HEK293T (cell line): ENCODE measurements around the gene TEX30.

ENCODE experiments used
- ARNT ChIP-seq: fragments of 450-650 bp; IDR thresholded peaks from 2 replicates; pipeline ENCODE4 v1.6.1; 2017; ENCODE audit warnings: mild to moderate bottlenecking
- BHLHE40 ChIP-seq: fragments of 450-650 bp; IDR thresholded peaks from 2 replicates; pipeline ENCODE4 v1.6.1; 2016; ENCODE audit warnings: mild to moderate bottlenecking, moderate library complexity, borderline replicate concordance
- CTBP1 ChIP-seq: fragments of 450-650 bp; IDR thresholded peaks from 2 replicates; pipeline ENCODE4 v1.6.1; 2016; ENCODE audit warnings: borderline replicate concordance
- ELF4 ChIP-seq: fragments of 450-650 bp; IDR thresholded peaks from 2 replicates; pipeline ENCODE4 v1.6.1; 2017; ENCODE audit warnings: antibody characterized with exemption
- FOXA1 ChIP-seq: fragments of 450-650 bp; IDR thresholded peaks from 2 replicates; pipeline ENCODE4 v1.6.1; 2016; ENCODE audit warnings: mild to moderate bottlenecking
- FOXK2 ChIP-seq: fragments of 450-650 bp; IDR thresholded peaks from 2 replicates; pipeline ENCODE4 v1.6.1; 2016; ENCODE audit warnings: mild to moderate bottlenecking
- FOXM1 ChIP-seq: fragments of 450-650 bp; IDR thresholded peaks from 2 replicates; pipeline ENCODE4 v1.6.1; 2017; ENCODE audit warnings: mild to moderate bottlenecking, borderline replicate concordance
- HDGF ChIP-seq: fragments of 450-650 bp; IDR thresholded peaks from 2 replicates; pipeline ENCODE4 v1.6.1; 2017; ENCODE audit warnings: antibody characterized with exemption, borderline replicate concordance
- L3MBTL2 ChIP-seq: fragments of 450-650 bp; conservative IDR thresholded peaks from 2 replicates; pipeline ENCODE4 v1.6.1; 2016; ENCODE audit warnings: mild to moderate bottlenecking
- SP1 ChIP-seq: fragments of 450-650 bp; IDR thresholded peaks from 2 replicates; pipeline ENCODE4 v1.6.1; 2017
- SUZ12 ChIP-seq: fragments of 450-650 bp; IDR thresholded peaks from 2 replicates; pipeline ENCODE4 v1.6.1; 2016; ENCODE audit warnings: mild to moderate bottlenecking
- TARDBP ChIP-seq: fragments of 450-650 bp; IDR thresholded peaks from 2 replicates; pipeline ENCODE4 v1.6.1; 2016

DNA sequence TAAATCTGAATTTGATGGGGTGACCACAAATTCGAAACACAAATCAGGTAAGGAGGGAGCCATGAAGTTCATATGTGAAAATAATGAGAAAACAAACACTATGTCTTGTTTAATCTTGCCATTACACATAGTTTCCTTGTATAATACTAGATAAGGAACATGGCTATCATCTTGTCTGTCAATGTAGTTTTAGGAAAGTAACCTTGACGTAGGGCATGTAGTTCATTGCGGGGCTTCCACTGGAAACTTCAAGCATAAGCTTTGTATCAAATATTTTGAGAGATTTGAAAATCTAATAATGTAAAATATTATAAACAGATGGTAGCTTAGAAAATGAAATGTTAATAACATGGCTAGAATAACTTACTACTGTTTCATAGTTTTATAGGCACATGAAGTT is 34.1 kb upstream of the TEX30 start:
- TF ChIP-seq FOXA1 (no peak), TARDBP (no peak), FOXM1 (no peak), ARNT (no peak), L3MBTL2 (no peak), SUZ12 (no peak), FOXK2 (no peak), ELF4 (no peak), BHLHE40 (no peak), CTBP1 (no peak), SP1 (no peak), HDGF (no peak)
